ENCODE results near the gene ZNF732.
"Not testable (repeated sequence)": the region's sequence is repeated elsewhere in the genome, so short reads cannot be mapped to it uniquely, and the experiment has no call there.

Gene ZNF732

GRCh38 chr4:304969-305680, at the start of gene ZNF732:
TSS of gene ZNF732 (minus strand) at chr4:305474. CDS start at chr4:305310, 164 bp downstream.
- DNase-seq (ENCODE audit: low read depth in 2 of 2), result no peak

- no peak for DNase-seq (ENCODE audit: low read depth in 2 of 2)
These were observed 34.7 kb upstream of the ZNF732 start for GRCh38 chr4:340011-340410.

- no peak for DNase-seq (ENCODE audit: low read depth in 2 of 2)
These were observed 33.5 kb upstream of the ZNF732 start for GRCh38 chr4:338759-339097.

- DNase-seq (ENCODE audit: low read depth in 2 of 2), result peak in 1 of 2 donors; percentile 24
These were observed 32.9 kb upstream of the ZNF732 start for GRCh38 chr4:337932-338758.

GRCh38 chr4:337143-337931, 32.1 kb upstream of the ZNF732 start, which contains the start of gene ZNF141:
TSS of gene ZNF141 (plus strand) at chr4:337814. CDS start at chr4:337984, 170 bp downstream.
- peak; percentile 73 for DNase-seq (ENCODE audit: low read depth in 2 of 2)

- no peak for DNase-seq (ENCODE audit: low read depth in 2 of 2)
These were observed 31.5 kb upstream of the ZNF732 start for GRCh38 chr4:336893-337142.

- no peak for DNase-seq (ENCODE audit: low read depth in 2 of 2)
These were observed 31.0 kb upstream of the ZNF732 start for GRCh38 chr4:336099-336892.

GRCh38 chr4:335515-335914, 30.2 kb upstream of the ZNF732 start:
- no peak for DNase-seq (ENCODE audit: low read depth in 2 of 2)

- no peak for DNase-seq (ENCODE audit: low read depth in 2 of 2)
These were observed 23.5 kb upstream of the ZNF732 start for GRCh38 chr4:328729-329128.

GRCh38 chr4:314296-314903, 9.1 kb upstream of the ZNF732 start:
- DNase-seq (ENCODE audit: low read depth in 2 of 2), result no peak

- no peak for DNase-seq (ENCODE audit: low read depth in 2 of 2)
These were observed 4.5 kb upstream of the ZNF732 start for GRCh38 chr4:309807-310206.

- no peak for DNase-seq (ENCODE audit: low read depth in 2 of 2)
These were observed 1.3 kb upstream of the ZNF732 start for GRCh38 chr4:306551-306961.

GRCh38 chr4:304516-304915, 758 bp downstream of the ZNF732 start:
- not testable (repeated sequence) for DNase-seq (ENCODE audit: low read depth in 2 of 2)

- DNase-seq (ENCODE audit: low read depth in 2 of 2), result no peak
These were observed 2.9 kb downstream of the ZNF732 start for GRCh38 chr4:302381-302780.

GRCh38 chr4:294732-295131, 10.5 kb downstream of the ZNF732 start:
- DNase-seq (ENCODE audit: low read depth in 2 of 2), result no peak

- DNase-seq (ENCODE audit: low read depth in 2 of 2), result no peak
These were observed 16.4 kb downstream of the ZNF732 start for GRCh38 chr4:288891-289290.

- DNase-seq (ENCODE audit: low read depth in 2 of 2), result no peak
These were observed 31.8 kb downstream of the ZNF732 start for GRCh38 chr4:273309-274017.

- no peak for DNase-seq (ENCODE audit: low read depth in 2 of 2)
These were observed 33.7 kb downstream of the ZNF732 start for GRCh38 chr4:271492-272103.

- not testable (repeated sequence) for DNase-seq (ENCODE audit: low read depth in 2 of 2)
These were observed 46.0 kb downstream of the ZNF732 start for GRCh38 chr4:259240-259639.

GRCh38 chr4:256492-256891, 48.8 kb downstream of the ZNF732 start:
- DNase-seq (ENCODE audit: low read depth in 2 of 2), result no peak
